ENCODE results near the gene SND1. TPM values are rescaled to one million over a fixed set of nuclear protein-coding genes. Genes with fewer than 3 reads are reported as not detected.

The SND1 gene
- polyA plus RNA-seq, 3 donors = 46.5 to 97.3 (median 79.8) TPM

DNA sequence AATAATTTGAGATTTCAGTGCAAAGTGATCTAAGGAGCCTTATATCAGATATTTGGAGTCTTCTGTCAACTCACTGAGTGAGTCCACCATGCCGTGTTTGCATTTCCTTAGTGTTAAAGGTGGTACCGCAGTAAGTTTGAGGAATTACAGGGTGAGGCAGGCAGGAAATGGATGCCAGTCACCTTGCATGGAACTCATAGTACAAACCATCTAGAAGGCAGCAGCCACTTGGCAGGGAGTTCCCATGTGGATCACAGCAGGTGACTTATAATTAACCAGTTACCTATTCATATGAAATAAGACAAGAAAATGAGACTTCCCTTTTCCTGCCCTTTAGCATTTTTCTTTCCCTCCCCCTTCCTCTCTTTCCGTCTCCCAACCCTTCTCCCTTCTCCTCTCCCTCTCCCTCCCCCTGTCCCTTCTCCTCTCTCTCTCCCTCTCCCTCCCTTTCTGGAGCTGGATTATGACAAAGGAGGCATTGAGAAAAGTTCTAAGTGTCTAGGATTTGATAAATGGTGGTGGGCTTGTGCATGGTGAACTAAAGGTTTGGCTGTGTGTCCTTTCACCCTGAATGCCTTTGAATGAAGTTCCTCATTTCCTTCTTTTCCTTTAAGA is 285.2 kb downstream of the SND1 start:
- intact Hi-C loops (cut with micrococcal nuclease) = no loop called here
- no peak overlapping the region for H3K27ac Mint-ChIP-seq
- WGBS (ENCODE audit: insufficient coverage) = 80% methylated on average over 3 of the region's 3 CpGs

GRCh38 chr7:127938588-127938987 is 286.6 kb downstream of the SND1 start:
- Histone ChIP-seq H3K27me3 (ENCODE audit: control insufficient read depth in 2 of 2, insufficient read depth in 2 of 2, low read length in 2 of 2) (no peaks in the 10 kb centered on the region), H3K9me3 (replicated peaks in 1 of 2; ENCODE audit: control insufficient read depth in 1 of 2, insufficient read depth in 1 of 2, low read length in 2 of 2) (no peaks in the 10 kb centered on the region), H3K27ac (ENCODE audit: low read depth in 1 of 2, low read length in 2 of 2) (no peak overlapping the region), H2AFZ (ENCODE audit: insufficient read depth, low read depth, low read length, poor library complexity, severe bottlenecking) (no peak overlapping the region), H3K4me1 (ENCODE audit: control insufficient read depth in 1 of 2, insufficient read depth in 2 of 2, low read length in 2 of 2) (no peaks in the 10 kb centered on the region), H3K36me3 (replicated peaks in 1 of 2; ENCODE audit: control insufficient read depth in 1 of 2, insufficient read depth in 2 of 2, low read length in 2 of 2) (peaks cover 8 to 67% of the 10 kb centered on the region in 2 donors), H3K79me2 (ENCODE audit: insufficient read depth, low read length) (no peaks in the 10 kb centered on the region), H3K4me2 (replicated peaks; ENCODE audit: extremely low read depth, low read length, poor library complexity, severe bottlenecking) (no peak overlapping the region), H3K9ac (ENCODE audit: insufficient read depth, low read length, poor library complexity, severe bottlenecking) (no peak overlapping the region), H4K20me1 (ENCODE audit: insufficient read depth, low read length) (peaks cover 16% of the 10 kb centered on the region), H3K4me3 (replicated peaks in 1 of 3; ENCODE audit: low read depth in 2 of 3, low read length in 3 of 3) (no peak overlapping the region)
- DNase-seq = no peak
- WGBS (ENCODE audit: insufficient coverage) = no CpG with 5 or more reads among the region's 2 CpGs
- peaks cover 43 to 47% of the 10 kb centered on the region in 2 donors for H3K36me3 Mint-ChIP-seq
- no peak overlapping the region for H3K4me3 Mint-ChIP-seq
- H3K27ac Mint-ChIP-seq = no peak overlapping the region
- peaks cover 0 to 3% (median 0%) of the 10 kb centered on the region in 3 donors for H3K27me3 Mint-ChIP-seq (ENCODE audit: low read depth in 3 of 3)
- TF ChIP-seq, protein P1, sequence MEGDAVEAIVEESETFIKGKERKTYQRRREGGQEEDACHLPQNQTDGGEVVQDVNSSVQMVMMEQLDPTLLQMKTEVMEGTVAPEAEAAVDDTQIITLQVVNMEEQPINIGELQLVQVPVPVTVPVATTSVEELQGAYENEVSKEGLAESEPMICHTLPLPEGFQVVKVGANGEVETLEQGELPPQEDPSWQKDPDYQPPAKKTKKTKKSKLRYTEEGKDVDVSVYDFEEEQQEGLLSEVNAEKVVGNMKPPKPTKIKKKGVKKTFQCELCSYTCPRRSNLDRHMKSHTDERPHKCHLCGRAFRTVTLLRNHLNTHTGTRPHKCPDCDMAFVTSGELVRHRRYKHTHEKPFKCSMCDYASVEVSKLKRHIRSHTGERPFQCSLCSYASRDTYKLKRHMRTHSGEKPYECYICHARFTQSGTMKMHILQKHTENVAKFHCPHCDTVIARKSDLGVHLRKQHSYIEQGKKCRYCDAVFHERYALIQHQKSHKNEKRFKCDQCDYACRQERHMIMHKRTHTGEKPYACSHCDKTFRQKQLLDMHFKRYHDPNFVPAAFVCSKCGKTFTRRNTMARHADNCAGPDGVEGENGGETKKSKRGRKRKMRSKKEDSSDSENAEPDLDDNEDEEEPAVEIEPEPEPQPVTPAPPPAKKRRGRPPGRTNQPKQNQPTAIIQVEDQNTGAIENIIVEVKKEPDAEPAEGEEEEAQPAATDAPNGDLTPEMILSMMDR (IDR thresholded peaks at IDR 0.05) = no peak
- intact Hi-C loops (cut with micrococcal nuclease) = no loop called here
- H3K9me3 Mint-ChIP-seq = no peaks in the 10 kb centered on the region
- no peaks in the 10 kb centered on the region for H3K4me1 Mint-ChIP-seq

More for the DNA sequence above, 285.2 kb downstream of the SND1 start:
- no peak overlapping the region for H3K4me3 ChIP-seq (replicated peaks in 1 of 3; ENCODE audit: low read depth in 2 of 3, low read length in 3 of 3)
- H3K27me3 ChIP-seq (ENCODE audit: control insufficient read depth in 2 of 2, insufficient read depth in 2 of 2, low read length in 2 of 2) = no peaks in the 10 kb centered on the region
- H3K4me2 ChIP-seq (replicated peaks; ENCODE audit: extremely low read depth, low read length, poor library complexity, severe bottlenecking) = no peak overlapping the region
- no peak overlapping the region for H3K4me3 Mint-ChIP-seq
- no peaks in the 10 kb centered on the region for H3K9me3 Mint-ChIP-seq
- H3K4me1 Mint-ChIP-seq = no peaks in the 10 kb centered on the region
- DNase-seq = no peak
- TF ChIP-seq, protein P1 (IDR thresholded peaks at IDR 0.05) = no peak
- H4K20me1 ChIP-seq (ENCODE audit: insufficient read depth, low read length) = peaks cover 11% of the 10 kb centered on the region
- no peak overlapping the region for H2AFZ ChIP-seq (ENCODE audit: insufficient read depth, low read depth, low read length, poor library complexity, severe bottlenecking)
- no peaks in the 10 kb centered on the region for H3K79me2 ChIP-seq (ENCODE audit: insufficient read depth, low read length)
- H3K36me3 ChIP-seq (replicated peaks in 1 of 2; ENCODE audit: control insufficient read depth in 1 of 2, insufficient read depth in 2 of 2, low read length in 2 of 2) = peaks cover 9 to 67% of the 10 kb centered on the region in 2 donors
- H3K27ac ChIP-seq (ENCODE audit: low read depth in 1 of 2, low read length in 2 of 2) = peak overlapping the region in 1 of 2 donors; percentile 26
- H3K9me3 ChIP-seq (replicated peaks in 1 of 2; ENCODE audit: control insufficient read depth in 1 of 2, insufficient read depth in 1 of 2, low read length in 2 of 2) = no peaks in the 10 kb centered on the region
- H3K4me1 ChIP-seq (ENCODE audit: control insufficient read depth in 1 of 2, insufficient read depth in 2 of 2, low read length in 2 of 2) = no peaks in the 10 kb centered on the region
- H3K27me3 Mint-ChIP-seq (ENCODE audit: low read depth in 3 of 3) = peaks cover 0 to 3% (median 0%) of the 10 kb centered on the region in 3 donors
- H3K36me3 Mint-ChIP-seq = peaks cover 45 to 49% of the 10 kb centered on the region in 2 donors
- no peak overlapping the region for H3K9ac ChIP-seq (ENCODE audit: insufficient read depth, low read length, poor library complexity, severe bottlenecking)

Data from CD14-positive monocyte (primary cell).